BE2C (cell line): ENCODE data around the gene FGD2.
A peak's percentile ranks its signal among the peaks of the same experiment; 100 is the strongest.

ENCODE experiments used
- DNase-seq: peaks from one replicate; pipeline ENCODE4 v3.0.0-alpha.2; 2020
- H3K27me3 ChIP-seq: fragments of 250-450 bp; sonication (Bioruptor Pico); 2 replicates; pipeline ENCODE4 v1.5.1; 2020; ENCODE audit warnings: mild to moderate bottlenecking
- H3K36me3 ChIP-seq: fragments of 250-450 bp; sonication (Bioruptor Pico); 2 replicates; pipeline ENCODE4 v1.5.1; 2020; ENCODE audit warnings: mild to moderate bottlenecking
- H3K4me1 ChIP-seq: fragments of 250-450 bp; sonication (Bioruptor Pico); 2 replicates; pipeline ENCODE4 v1.5.1; 2020
- H3K4me3 ChIP-seq: 2 replicates; pipeline ENCODE4 v1.5.1; 2011; ENCODE audit warnings: low read depth, low read length
- H3K9me3 ChIP-seq: fragments of 250-450 bp; sonication (Bioruptor Pico); 2 replicates; pipeline ENCODE4 v1.5.1; 2020
- TF ChIP-seq, protein P1 (sequence below): IDR thresholded peaks from 2 replicates; pipeline ENCODE4 v1.5.1; 2012; ENCODE audit warnings: mild to moderate bottlenecking, low read depth, low read length

Gene FGD2

DNA sequence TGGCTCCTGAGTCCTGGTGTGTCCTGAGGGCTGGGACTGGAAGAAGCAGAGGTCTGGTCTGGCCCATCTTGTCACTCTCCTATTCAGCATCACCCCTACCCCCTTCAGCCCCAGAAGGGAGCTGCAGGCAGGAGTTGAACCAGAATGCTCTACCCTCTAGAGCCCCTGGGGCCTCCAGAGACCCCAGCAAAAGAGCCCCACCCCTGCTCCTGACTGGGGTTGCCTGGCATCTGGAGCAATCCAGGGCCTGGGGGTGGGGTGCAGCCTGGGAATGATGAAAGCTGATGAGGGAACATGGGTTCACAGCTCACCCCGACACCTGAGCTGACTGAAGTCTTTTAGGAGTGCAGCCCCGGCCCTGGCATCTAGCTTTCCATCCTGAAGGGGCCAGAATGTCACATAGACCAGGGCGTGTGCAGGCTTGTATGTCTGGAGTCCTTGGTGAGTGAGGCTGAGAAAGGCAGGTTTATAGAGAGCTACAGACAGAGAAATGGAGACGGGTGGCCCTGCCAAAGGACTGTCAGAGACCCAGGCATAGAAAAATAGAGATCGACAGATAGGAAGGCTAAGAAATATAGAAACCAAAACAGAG lies 12.2 kb downstream of the FGD2 start:
- no peak overlapping the region for H3K4me3 ChIP-seq

DNA sequence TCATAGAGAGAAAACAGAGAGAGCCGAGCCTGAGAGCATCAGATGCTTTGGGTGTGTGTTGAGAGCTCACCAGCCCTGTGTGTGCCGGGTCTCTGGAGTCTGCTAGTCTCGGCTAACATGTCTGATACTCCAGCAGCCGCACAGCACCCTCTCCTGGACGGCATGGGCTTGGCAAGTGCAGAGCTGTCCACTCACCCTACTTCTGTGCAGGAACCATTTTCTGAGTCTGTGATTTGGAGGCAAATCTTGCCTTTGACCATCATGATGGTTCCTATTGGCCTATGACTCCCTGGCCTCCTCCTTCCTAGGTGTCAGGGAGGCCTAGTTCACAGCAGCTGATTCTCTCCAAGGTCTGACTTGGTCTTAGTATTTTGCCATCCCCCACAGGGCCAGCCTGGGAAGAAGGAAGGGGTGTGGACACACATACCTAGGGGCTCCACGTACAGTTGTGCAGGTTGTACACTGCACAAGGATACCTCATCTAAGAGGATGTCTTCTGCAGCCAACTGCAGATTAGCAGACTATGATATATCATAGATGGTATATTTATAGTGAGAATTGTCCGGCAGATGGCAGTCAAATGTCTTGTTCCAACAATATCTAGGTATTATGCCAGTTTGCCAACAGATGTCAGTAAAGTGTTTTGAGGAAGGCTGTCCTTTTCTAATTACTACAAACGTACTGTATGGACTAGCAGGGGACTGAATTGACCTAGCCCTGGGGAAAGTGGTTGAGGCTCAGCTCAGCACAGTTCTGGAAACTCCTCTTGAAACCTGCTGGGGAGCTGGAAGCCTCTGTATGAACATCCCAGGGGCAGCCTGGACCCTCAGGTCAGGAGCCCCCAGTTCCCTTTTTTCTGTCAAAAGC lies 13.0 kb downstream of the FGD2 start:
- no peaks in the 10 kb centered on the region for H3K27me3 ChIP-seq
- no peaks in the 10 kb centered on the region for H3K36me3 ChIP-seq
- peak; percentile 93 for DNase-seq
- H3K9me3 ChIP-seq: no peaks in the 10 kb centered on the region
- peaks cover 16% of the 10 kb centered on the region for H3K4me1 ChIP-seq
- TF ChIP-seq, protein P1, sequence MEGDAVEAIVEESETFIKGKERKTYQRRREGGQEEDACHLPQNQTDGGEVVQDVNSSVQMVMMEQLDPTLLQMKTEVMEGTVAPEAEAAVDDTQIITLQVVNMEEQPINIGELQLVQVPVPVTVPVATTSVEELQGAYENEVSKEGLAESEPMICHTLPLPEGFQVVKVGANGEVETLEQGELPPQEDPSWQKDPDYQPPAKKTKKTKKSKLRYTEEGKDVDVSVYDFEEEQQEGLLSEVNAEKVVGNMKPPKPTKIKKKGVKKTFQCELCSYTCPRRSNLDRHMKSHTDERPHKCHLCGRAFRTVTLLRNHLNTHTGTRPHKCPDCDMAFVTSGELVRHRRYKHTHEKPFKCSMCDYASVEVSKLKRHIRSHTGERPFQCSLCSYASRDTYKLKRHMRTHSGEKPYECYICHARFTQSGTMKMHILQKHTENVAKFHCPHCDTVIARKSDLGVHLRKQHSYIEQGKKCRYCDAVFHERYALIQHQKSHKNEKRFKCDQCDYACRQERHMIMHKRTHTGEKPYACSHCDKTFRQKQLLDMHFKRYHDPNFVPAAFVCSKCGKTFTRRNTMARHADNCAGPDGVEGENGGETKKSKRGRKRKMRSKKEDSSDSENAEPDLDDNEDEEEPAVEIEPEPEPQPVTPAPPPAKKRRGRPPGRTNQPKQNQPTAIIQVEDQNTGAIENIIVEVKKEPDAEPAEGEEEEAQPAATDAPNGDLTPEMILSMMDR: peak; percentile 93
- H3K4me3 ChIP-seq: no peak overlapping the region

More for the DNA sequence above, 12.2 kb downstream of the FGD2 start:
- Histone ChIP-seq H3K36me3 (no peaks in the 10 kb centered on the region), H3K4me1 (peaks cover 16% of the 10 kb centered on the region), H3K9me3 (no peaks in the 10 kb centered on the region), H3K27me3 (no peaks in the 10 kb centered on the region)
- TF ChIP-seq, protein P1: peak; percentile 3; the same call in 1 of the 2 replicates
- DNase-seq: peak; percentile 32

GRCh38 chr6:37019065-37019450 lies 13.6 kb downstream of the FGD2 start:
- TF ChIP-seq, protein P1: no peak
- peak; percentile 65 for DNase-seq
- no peak overlapping the region for H3K4me3 ChIP-seq
- H3K4me1 ChIP-seq: peaks cover 16% of the 10 kb centered on the region
- no peaks in the 10 kb centered on the region for H3K9me3 ChIP-seq
- no peaks in the 10 kb centered on the region for H3K36me3 ChIP-seq
- H3K27me3 ChIP-seq: no peaks in the 10 kb centered on the region

- H3K36me3 ChIP-seq: no peaks in the 10 kb centered on the region
- H3K9me3 ChIP-seq: no peaks in the 10 kb centered on the region
- TF ChIP-seq, protein P1: no peak
- peaks cover 16% of the 10 kb centered on the region for H3K4me1 ChIP-seq
- DNase-seq: no peak
- H3K27me3 ChIP-seq: no peaks in the 10 kb centered on the region
- no peak overlapping the region for H3K4me3 ChIP-seq
Observed at GRCh38 chr6:37020381-37020780, 14.9 kb downstream of the FGD2 start.

GRCh38 chr6:37020812-37021211 lies 15.4 kb downstream of the FGD2 start:
- H3K4me1 ChIP-seq: peaks cover 16% of the 10 kb centered on the region
- no peak for DNase-seq

More at GRCh38 chr6:37020812-37021211, 15.4 kb downstream of the FGD2 start:
- Histone ChIP-seq H3K4me3 (no peak overlapping the region), H3K36me3 (no peaks in the 10 kb centered on the region), H3K9me3 (no peaks in the 10 kb centered on the region), H3K27me3 (no peaks in the 10 kb centered on the region)
- TF ChIP-seq, protein P1: no peak
